Embryonic facial prominence (tissue), 1 donor: ENCODE measurements around the gene PSMD10.
A peak's percentile ranks its signal among the peaks of the same experiment; 100 is the strongest.

Experiments used
- DNase-seq: peaks from one replicate; pipeline ENCODE4 v3.0.0-alpha.2; 2016; ENCODE audit errors: extremely low spot score

PSMD10 gene, protein sequence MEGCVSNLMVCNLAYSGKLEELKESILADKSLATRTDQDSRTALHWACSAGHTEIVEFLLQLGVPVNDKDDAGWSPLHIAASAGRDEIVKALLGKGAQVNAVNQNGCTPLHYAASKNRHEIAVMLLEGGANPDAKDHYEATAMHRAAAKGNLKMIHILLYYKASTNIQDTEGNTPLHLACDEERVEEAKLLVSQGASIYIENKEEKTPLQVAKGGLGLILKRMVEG

DNA sequence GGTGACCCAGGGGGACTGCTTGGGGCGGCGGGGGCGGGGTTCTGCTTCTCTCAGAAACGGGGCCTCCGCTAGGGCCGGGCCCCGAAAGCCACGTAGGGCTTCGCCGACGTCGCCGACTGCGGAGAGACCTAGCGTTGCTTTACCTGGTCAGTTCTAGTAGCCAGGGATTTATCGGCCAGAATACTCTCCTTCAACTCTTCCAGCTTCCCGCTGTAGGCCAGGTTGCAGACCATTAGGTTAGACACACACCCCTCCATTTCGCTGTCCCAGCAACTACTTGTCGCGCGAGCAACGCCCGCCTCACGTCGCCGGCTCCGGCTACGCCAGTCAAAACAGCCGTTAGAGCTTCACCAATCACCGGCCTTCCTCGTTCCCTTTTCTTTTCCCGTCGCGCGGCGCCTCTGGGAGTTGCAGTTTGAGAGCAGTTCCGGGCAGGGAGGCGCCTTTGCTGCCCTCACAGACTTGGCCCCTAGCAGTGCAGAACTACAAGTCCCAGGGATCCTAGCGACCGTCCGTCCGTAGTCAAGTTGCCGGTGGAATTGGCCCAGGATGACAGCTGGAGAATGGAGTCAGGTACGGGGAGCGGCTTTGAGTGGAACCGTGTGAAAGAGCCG is at the start of gene PSMD10, which contains the start of gene ATG4A:
Gene PSMD10, minus strand, starts transcription at position 279 of the 614 bp plus-strand sequence. Its CDS starts 22 bp downstream, at position 257.
Gene ATG4A, plus strand, starts transcription at position 515 of the 614 bp plus-strand sequence. Its CDS starts 49 bp downstream, at position 564.
- DNase-seq: peak; percentile 89

DNA sequence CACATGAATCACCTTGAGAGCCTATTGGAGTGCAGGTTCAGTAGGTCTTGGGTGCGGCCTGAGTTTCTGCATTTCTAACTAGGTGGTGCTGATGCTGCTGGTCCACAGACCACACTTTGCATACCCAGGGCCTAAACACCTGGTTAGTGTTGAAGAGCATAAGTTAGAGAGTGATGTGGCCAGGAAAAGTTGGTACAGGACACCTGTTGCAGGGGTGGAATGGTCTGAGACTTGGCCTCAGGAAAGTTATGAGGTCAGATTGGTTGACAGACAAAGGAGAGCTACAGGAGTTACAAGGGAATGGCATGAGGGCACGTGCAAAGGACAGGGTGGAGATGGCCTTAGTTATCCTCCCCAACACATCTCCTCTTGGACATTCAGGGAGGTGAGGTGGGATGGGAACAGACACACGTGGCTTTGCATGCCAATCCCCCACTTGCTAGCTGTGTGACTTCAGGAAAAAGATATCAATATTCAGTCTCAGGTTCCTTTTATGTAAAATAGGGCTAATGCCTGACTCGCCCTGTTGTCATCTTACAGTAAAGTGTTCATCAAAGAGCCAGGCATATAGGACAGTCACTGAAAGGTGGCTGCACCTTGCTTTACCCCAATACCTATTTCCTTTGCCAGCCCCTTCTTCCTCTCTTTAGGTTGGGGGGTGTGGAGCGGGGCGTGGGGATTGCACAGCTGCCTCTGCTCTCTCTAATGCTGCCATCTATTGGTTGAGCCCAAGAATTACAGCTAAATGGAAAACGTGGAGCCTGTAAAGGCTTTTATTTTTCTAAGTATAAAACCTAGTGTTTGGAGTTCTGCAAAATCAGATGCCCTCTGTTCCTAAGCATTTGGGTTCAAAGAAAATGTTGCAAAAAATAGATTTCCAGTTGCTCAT is 47.7 kb upstream of the PSMD10 start:
- DNase-seq: no peak

DNA sequence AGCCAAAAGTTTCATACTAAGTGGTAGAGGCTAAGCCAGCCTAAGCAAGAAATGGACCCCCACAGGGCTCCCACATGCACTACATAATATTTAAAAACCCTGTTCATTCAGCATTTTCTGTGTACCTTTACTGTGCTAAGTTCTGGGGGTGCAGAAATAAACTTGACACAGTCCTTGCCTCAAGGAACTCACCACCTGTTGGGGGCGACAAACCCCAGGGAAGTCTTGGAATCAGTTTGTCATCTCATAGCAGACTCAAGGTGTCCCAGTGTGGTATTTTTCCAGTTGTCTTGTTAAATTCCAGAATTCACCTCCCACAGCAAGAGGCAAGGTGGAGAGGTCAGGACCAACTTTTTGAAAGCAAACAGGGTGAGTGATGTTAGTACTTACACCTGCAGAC is 43.4 kb upstream of the PSMD10 start:
- DNase-seq: no peak

DNA sequence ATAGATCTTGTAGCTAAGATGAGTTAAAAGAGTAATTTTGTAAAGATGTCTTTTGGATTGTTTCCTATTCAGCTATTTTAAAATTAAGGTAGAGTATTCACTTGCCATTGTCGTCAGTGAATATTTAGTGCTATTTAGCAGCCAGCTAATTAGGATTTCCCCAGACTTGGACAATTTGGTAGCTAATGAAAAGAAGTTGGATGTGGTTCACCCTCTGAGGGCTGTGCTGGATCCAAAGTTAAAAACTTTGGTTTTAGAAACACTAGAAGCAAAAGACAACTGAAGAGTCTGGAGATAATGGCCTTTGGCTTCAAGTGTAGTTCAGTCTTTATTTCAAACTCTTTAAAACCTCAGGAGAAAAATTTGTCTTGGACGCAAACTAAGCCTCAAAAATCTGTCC is 41.5 kb upstream of the PSMD10 start:
- DNase-seq: no peak

DNA sequence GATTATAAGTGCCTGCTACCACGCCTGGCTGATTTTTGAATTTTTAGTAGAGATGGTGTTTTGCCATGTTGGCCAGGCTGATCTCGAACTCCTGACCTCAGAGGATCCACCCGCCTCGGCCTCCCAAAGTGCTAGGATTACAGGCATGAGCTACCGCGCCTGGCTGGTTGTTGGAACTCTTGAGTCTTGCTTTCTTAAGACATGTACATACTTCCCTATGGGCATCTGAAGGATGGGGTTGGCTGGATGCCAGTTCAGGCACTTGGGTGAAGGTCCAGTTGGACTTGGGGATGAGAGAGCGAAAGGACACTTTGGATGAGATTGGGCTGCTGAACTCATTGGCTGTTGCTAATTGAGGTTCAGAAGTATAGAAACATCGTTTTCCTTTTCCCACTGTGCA is 40.7 kb upstream of the PSMD10 start:
- no peak for DNase-seq

DNA sequence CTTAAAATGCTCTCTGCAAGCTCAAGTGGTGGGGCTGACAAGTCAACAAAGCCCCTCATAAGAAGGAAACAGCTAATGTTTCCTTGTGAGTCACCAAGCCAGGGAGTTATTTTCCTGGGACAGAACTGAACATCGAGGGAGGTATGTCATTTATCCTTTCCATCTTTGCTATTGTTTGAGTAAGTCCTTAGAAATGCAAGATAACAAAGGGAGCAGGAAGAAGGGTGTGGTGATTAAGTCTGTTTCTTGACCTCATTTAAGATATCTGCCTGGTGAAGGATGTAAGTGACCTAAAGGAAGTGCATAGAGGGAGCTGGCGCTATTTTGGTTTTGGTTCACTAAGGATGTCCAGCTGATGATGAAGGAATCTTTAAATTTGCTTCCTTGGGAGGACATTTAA is 40.1 kb upstream of the PSMD10 start:
- DNase-seq: no peak

DNA sequence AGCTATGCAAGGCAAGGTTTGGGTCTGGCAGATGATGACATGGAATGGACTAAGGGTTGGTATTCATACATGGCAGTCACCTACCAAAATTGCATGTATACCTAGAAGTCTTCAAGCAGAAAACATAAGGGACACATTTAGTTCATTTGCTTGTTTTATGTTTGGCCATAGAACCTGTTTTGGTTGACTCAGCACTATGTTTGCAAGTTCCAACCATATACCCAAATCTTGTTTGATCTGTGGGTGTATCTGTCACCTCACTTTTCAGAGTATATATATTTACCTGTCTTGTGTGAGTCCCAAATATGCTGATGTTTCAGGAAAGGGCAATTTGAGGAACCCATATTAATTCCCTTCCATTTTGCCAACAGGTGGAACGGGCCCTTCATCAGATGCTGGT is 39.5 kb upstream of the PSMD10 start:
- no peak for DNase-seq

DNA sequence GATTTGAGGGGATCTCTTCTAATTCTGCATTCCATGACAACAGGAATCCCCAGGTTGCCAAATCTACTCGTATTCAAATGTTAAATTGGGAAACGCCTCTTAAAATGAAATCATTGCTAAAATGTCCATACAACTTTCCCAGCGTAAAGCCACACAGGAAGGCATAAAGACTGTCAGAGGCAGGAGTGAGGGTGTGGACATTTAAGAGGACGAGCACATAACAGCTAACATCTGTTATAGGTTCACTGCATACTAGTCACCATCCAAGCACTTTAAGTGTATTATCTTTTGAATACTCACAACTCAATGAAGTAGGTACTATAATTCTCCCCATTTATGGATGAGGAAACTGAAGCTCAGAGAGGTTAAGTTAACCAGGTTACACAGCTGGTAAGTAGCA is 35.8 kb upstream of the PSMD10 start:
- no peak for DNase-seq

DNA sequence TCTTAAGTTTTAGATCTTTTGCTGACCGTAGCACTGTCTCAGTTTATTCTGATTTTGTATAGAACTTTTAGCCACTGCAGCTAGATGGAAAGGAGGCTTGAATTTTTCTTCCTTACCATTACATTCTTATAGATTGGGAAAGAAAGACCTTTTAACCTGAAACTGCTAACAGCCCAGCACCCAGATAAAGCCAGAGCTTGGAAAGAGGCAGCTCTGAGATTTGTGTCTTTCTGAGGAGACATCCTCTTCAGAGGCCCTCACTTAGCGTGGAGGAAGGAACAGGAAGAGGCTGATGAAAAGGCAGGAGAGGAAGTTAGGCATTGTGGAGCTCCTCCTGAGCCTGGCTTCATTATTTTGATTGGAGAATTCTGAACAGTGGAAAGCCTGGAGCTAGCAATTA is 35.3 kb upstream of the PSMD10 start:
- no peak for DNase-seq

DNA sequence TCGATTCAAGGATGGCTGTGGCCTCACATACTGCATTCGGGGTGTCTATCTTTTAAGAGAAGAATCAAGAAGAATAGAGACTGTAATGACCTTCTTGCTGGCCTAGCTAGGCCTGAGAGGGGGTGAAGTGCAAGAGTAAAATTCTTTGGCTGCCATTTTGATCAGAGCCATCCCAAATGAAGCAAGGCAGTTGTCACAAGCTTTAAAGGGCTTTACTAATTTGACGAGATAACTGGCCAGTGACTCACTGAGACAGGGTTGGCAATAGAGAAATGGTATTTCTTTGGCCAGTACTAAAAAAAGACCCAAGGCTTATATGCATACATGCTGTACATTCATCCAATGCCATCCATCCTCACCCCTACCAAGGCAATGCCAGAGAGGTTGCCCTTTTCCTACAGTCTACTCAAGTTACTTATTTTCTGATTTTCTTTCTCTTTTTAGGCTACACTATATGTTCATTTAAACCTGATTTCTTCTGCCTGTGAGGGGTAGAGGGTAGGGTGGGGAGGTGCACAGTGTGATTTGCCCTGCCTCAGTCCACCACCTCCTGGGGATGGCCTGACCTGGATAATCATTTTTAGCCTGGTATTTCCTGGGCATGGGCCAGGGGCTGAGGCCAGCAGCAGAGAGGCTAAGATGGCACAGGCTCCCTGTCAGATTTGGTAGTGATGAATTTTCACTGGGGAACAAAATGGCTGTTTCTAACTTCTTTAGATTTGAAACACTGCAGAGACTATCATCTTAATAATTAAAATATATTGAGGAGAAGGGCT is 32.4 kb upstream of the PSMD10 start:
- DNase-seq: no peak

DNA sequence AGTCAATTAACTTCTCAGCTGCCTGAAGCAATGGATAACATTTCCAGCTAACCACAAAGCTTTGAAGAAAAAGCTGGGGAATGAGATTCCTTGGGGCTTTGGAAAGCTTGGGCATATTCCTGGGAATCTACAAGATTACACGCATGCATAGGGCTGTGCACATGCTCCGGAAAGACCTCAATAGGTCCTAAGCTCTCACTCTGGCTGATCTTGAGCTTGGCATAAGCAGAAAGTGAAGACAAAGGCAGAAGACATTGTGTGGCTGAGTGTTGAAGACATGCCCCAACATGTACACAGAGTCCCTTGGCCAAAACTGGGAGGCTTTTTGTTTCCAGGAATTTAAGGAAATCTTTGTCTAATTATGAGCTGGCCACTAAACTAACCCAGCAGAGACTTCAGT is 31.4 kb upstream of the PSMD10 start:
- DNase-seq: no peak

DNA sequence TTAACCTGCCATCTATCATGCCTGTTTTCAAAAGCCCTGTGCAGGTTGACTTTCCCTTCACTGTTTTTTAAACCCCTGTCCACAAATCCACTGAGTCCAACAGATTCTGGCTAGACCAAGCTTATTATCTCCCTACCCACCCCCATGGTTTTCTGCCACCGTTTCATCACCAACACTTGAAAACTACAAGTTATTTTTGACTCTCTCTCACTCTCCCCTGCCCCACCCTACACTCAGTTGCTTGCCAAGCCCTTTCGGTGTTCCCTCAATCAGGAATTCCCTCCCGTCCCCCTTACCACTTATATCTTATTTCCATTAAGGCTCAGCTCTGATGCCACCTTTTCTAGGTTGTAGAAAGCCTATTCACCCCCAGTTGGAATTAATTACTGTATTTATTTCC is 29.9 kb upstream of the PSMD10 start:
- no peak for DNase-seq

DNA sequence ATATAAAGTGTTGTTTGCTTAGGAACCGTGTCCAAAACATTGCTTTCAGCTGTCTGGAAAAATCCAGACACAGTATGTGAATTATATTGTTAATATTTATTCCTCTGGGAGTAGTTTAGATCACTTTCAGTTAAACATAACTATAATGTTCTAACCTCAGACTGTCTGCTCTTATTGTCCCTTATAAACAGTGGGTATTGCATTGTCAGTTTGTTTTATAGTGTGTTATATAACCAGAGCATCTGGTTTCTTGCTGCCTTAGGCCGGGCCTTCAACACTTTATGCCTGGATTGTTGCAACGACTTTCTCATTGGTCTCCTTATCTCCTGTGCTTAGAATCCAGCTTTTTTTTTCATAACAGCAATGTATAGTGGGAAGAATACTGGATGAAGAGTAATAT is 26.6 kb upstream of the PSMD10 start:
- no peak for DNase-seq

DNA sequence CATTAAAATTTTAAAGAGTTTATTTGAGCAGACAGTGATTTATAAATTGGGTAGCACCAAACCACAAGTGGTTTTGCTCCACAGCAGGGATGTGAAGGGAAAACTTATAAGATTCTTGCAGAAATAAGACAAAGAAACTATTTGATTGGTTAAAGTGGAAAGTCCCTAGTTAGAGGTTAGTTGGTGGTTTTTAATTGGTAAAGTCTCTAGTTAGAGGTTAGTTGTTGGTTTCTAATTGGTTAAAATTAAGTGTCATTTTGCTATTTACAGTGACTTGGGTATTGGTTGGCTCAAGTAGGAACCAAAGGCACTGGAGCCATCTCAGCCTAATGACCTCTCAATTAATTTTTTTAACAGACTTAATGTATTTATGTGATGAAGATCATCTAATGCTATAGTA is 23.2 kb upstream of the PSMD10 start:
- no peak for DNase-seq

DNA sequence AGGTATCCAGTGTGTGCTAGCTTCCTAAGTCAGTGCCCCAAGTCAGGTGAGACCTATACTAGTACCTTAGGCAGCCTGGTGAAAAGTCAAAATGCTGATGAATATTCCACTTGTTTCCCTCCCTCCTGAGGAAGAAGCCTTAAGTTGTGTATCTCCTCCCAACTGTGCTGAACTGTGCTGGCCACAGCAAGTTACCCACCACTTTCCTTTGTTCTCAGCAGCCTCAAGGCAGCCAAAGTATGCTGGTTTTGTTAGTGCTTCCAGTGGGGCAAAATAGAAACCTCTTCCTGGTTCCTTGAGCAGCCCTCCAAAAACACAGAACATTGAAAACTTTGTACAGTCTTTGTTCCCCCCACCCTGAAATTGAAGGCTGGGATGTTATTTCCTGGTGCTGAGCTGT is 14.1 kb upstream of the PSMD10 start:
- no peak for DNase-seq

DNA sequence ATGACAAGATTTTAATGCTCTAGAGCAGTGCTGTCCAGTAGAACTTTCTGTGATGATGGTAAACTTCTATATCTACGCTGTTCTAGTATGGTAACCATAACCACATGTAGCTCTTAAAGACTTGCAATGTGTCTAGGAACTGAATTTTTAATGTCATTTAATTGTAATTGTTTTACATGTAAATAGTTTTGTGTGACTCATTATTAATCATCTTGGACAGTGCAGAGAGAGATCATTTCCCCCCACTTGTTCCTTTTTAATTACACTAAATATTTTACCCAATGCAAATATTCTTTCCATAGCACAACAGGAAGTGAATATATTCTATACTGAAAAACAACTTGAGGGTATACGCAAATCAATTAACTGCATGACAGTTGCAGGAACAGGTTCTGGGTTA is 6.0 kb upstream of the PSMD10 start:
- DNase-seq: no peak

DNA sequence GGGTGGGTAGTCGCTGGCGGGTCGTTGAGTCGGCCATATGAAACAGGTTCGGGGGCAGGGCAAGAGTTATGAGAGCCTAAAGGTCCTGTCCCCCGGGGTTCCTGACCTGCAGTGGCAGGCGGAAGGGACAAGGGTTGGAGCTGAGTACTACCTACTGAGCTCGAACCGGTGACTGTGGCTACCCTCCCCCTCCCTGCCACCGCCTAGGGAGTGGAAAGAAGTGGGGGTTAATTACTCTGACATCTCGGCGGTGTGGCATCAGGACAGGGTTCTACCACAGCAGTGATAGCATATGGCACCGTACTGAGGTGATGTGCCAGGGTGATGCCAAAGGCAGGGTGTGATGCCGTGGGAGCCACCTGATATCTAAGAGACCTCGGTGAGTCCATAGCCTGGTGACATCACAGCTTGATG is 543 bp upstream of the PSMD10 start:
- no peak for DNase-seq

DNA sequence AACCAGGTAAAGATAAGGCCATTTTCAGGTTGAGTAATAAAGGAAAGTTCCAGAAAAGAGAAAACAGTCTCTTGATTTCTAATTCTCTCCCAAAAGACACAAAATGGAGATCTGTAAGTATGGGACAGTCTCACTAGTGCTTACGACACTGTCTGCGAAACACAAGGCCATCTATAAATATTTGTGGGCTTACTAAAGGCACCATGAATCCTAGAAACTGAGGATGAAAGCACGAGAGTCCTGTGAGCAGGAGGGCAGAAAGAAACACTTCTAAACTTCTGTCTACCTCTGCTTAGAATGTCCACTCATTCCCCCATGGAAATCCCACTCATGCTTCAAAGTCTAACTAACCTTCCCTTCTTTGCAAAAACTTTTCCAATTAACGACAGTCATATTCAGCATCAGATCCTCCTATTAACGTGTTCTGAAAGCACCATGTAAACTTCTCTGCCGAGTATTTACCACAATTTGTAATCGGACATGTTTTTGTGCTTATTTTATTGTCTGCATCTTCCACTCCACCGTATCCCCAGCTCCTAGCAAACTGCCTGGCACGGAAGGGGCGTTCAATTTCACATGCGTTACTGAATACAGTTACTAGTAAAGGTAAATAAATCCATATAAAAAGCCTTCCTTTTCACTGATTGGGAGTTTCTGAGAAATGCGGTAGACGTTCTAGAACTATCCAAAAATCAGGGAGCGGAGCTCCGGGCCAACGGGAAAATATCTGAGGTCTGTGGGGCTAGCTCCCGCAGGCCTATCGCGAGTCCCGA is 665 bp downstream of the PSMD10 start:
- peak; percentile 6 for DNase-seq

DNA sequence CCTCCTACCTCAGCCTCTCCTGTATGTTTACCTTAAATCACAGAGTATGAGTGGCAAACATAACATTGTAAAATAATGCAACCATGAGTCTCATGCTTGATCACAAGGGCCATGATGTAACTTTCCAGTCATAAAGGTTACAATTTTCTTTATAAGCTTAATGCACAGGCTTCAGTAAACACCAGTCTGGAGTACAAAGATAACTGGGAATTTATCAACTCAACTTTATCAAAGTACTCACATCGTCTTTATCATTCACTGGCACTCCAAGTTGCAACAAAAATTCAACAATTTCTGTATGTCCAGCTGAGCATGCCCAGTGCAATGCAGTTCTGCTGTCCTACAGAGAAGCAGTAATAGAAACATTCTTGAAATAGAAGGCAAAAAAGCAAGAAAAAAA is 2.8 kb downstream of the PSMD10 start:
- no peak for DNase-seq

DNA sequence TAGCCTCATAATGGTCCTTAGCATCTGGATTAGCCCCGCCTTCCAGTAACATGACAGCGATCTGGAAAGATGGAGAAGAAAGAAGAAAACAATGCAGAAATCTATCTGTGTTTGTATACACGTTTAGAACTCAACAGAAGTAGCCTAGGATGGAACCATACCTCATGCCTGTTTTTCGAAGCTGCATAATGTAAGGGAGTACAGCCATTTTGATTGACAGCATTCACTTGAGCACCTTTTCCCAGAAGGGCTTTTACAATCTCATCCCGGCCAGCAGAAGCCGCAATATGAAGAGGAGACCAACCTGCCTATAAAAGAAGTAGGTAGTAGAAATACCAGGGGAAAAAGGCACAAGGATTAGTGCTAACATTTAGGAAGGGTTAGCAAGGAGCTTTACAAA is 3.5 kb downstream of the PSMD10 start:
- no peak for DNase-seq

DNA sequence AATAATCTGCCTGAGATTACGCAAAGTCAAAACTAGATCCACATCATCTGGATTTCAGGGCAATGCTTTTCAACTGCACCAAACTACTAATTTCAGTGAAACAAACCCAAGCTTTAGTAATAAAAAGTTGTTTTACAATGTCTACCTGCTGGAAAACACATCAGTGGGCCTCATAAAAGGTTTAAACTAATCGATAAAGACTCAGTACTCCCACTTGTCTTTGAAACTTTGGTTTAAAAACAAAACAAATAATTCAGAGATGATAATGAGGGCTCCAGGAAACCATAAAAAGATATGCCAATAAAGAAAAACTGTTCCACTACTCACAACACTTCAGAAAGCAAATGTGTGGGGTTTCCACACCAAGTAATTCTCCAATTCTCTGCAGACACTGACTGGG is 10.2 kb downstream of the PSMD10 start:
- DNase-seq: no peak
